ENCODE results near the gene HACD3.
A peak's percentile ranks its signal among the peaks of the same experiment; 100 is the strongest.

HACD3 gene

GRCh38 chr15:65530318-65531111, at the start of gene HACD3:
Gene HACD3 (plus strand): TSS chr15:65530463. CDS start chr15:65530632, 169 bp downstream.
- CTCF ChIA-PET: interaction anchor here (1.1 to 3.8 kb wide), 4 partner anchors 9 to 64 kb away, joined by 3 to 11 read pairs (median 4); partner anchors contain the start of gene DPP8
- POLR2A ChIA-PET: interaction anchor here (0.5 to 0.7 kb wide), 3 partner anchors 12 to 226 kb away, joined by 3 to 4 read pairs (median 4); no protein-coding TSS in a partner anchor

GRCh38 chr15:65484876-65485275, 45.4 kb upstream of the HACD3 start:
- POLR2A ChIA-PET: no interaction called here
- TF ChIP-seq CTCF (IDR thresholded peaks at IDR 0.05; ENCODE audit: control extremely low read depth, extremely low read depth, low read depth, missing control alignments): no peak
- CTCF ChIA-PET: interaction anchor here (1.9 kb wide), 1 partner anchor 9 kb away, joined by 4 read pairs; no protein-coding TSS in a partner anchor
- no peak for DNase-seq (ENCODE audit: extremely low spot score)

More at GRCh38 chr15:65530318-65531111, at the start of gene HACD3:
- TF ChIP-seq CTCF (IDR thresholded peaks at IDR 0.05; ENCODE audit: control extremely low read depth, extremely low read depth, low read depth, missing control alignments): no peak
- peak; percentile 98 for DNase-seq (ENCODE audit: extremely low spot score)

- ChIA-PET POLR2A (no interaction called here), CTCF (interaction anchor here (0.9 to 1.6 kb wide), 3 partner anchors 10 to 109 kb away, joined by 3 to 4 read pairs (median 3); no protein-coding TSS in a partner anchor)
- no peak for DNase-seq (ENCODE audit: extremely low spot score)
- no peak for TF ChIP-seq CTCF (IDR thresholded peaks at IDR 0.05; ENCODE audit: control extremely low read depth, extremely low read depth, low read depth, missing control alignments)
These were observed 36.2 kb upstream of the HACD3 start for GRCh38 chr15:65494076-65494475.

DNA sequence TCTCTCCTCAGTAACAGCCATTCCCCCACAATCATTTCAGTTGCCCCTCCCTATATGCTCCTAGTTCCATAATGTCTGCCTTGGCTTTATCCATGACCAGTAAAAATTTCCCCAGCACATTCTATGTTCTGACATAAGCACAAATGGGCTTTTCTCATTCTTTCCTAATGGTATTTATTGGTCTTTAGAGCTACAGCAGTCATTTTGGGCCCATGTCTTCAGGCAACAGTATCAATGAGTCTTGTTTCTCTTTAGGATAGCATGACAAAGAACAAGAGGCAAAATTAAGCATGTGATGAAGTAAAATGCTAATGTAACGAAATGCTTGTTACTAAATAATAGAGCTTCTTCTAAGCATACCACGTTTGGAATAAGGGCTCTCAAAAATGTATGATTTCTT, 20.9 kb upstream of the HACD3 start:
- no peak for TF ChIP-seq CTCF (IDR thresholded peaks at IDR 0.05; ENCODE audit: control extremely low read depth, extremely low read depth, low read depth, missing control alignments)
- CTCF ChIA-PET: interaction anchor here (1.0 to 1.2 kb wide), 3 partner anchors 10 to 21 kb away, joined by 3 read pairs; no protein-coding TSS in a partner anchor
- POLR2A ChIA-PET: no interaction called here
- no peak for DNase-seq (ENCODE audit: extremely low spot score)

GRCh38 chr15:65512189-65512588, 18.1 kb upstream of the HACD3 start:
- CTCF ChIA-PET: interaction anchor here (1.0 to 1.2 kb wide), 2 partner anchors 14 to 45 kb away, joined by 3 read pairs; no protein-coding TSS in a partner anchor
- TF ChIP-seq CTCF (IDR thresholded peaks at IDR 0.05; ENCODE audit: control extremely low read depth, extremely low read depth, low read depth, missing control alignments): no peak
- POLR2A ChIA-PET: interaction anchor here (0.8 kb wide), 1 partner anchor 207 kb away, joined by 4 read pairs; no protein-coding TSS in a partner anchor
- DNase-seq (ENCODE audit: extremely low spot score): no peak

DNA sequence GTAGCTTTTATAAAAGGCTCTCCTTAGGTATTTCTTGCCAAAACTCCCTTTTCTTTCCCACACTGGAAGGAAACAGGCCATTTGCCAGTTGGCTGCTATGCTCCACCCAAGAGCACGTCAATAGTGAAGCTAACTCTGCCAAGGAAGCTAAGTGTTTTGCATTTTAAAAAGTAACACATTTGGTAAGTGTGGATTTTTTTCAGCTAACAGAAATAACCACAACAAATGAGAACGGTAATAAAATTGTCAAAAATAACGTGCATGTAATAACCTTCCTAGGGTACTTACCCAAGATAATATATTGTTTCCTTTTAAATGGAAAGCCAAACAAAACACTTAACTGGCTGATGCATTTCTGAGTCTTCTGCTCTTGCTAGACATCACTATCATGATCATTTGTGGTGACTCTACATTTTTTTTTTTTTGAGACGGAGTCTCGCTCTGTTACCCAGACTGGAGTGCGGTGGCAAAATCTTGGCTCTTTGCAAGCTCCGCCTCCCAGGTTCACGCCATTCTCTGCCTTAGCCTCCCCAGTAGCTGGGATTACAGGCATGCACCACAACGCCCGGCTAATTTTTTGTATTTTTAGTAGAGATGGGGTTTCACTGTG, 17.4 kb upstream of the HACD3 start:
- CTCF ChIA-PET: interaction anchor here (0.6 to 1.2 kb wide), 3 partner anchors 9 to 44 kb away, joined by 3 read pairs; no protein-coding TSS in a partner anchor
- TF ChIP-seq CTCF (IDR thresholded peaks at IDR 0.05; ENCODE audit: control extremely low read depth, extremely low read depth, low read depth, missing control alignments): no peak
- POLR2A ChIA-PET: interaction anchor here (0.8 kb wide), 1 partner anchor 208 kb away, joined by 4 read pairs; no protein-coding TSS in a partner anchor
- no peak for DNase-seq (ENCODE audit: extremely low spot score)

All from GM10248 (cell line).